Measurements from ENCODE around the gene SPOPL.
"Not testable (repeated sequence)": the region's sequence is repeated elsewhere in the genome, so short reads cannot be mapped to it uniquely, and the experiment has no call there.

Gene SPOPL

DNA sequence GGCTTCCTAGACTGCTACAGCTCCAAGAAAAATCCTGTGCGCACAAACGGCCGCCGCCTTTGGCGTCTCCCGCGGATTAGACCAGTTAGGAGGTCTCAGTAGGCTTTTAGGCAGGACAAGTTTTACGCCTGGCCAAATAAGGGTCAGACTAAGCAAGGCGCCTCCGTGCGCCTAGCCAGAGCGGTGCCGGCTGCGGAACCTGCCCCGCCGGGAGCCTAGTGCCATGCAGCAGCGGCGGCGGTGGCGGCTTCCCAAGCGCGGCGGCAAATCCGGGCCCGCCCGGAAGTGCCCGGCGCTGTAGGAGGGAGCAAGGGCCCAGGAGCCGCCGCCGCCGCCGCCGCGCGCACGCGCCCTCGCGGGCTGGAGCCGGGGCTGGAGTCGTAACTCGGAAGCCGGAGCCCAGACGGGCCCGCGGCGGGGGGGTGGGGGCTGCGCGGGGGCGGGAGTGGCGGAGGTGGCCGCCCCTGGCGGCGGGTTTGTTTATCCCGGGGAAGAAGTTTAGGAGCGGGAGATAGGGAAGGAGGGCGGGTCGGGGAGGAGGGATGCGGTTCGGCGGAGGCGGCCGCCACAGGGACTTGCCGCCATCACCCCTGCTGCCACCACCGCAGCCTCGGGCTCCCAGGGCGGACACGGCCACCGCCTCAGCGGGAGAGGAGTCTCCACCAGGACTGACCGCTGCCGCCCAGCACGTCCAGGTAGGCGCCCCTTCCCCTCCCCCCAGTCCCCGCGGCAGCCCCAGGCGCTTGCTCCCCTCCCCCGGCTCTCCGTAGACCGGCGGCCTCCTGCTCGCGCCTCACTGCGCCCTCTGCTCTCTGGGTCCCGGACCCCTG is at the start of gene SPOPL:
Gene SPOPL (plus strand): TSS at position 346 of the 830 bp plus-strand sequence. CDS start 48,447 bp downstream, outside the sequence.
- in situ Hi-C loops (cut with HindIII; ENCODE audit: low sequenced_read_pairs) = no loop called here
- peak within 1 kb of the TSS; percentile 80 for H3K4me3 ChIP-seq (ENCODE audit: low read depth, low read length)
- TF ChIP-seq, protein P1, sequence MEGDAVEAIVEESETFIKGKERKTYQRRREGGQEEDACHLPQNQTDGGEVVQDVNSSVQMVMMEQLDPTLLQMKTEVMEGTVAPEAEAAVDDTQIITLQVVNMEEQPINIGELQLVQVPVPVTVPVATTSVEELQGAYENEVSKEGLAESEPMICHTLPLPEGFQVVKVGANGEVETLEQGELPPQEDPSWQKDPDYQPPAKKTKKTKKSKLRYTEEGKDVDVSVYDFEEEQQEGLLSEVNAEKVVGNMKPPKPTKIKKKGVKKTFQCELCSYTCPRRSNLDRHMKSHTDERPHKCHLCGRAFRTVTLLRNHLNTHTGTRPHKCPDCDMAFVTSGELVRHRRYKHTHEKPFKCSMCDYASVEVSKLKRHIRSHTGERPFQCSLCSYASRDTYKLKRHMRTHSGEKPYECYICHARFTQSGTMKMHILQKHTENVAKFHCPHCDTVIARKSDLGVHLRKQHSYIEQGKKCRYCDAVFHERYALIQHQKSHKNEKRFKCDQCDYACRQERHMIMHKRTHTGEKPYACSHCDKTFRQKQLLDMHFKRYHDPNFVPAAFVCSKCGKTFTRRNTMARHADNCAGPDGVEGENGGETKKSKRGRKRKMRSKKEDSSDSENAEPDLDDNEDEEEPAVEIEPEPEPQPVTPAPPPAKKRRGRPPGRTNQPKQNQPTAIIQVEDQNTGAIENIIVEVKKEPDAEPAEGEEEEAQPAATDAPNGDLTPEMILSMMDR (IDR thresholded peaks at IDR 0.05; ENCODE audit: low read depth, low read length, missing control alignments) = no peak
- DNase-seq (ENCODE audit: low read depth) = peak; percentile 53

DNA sequence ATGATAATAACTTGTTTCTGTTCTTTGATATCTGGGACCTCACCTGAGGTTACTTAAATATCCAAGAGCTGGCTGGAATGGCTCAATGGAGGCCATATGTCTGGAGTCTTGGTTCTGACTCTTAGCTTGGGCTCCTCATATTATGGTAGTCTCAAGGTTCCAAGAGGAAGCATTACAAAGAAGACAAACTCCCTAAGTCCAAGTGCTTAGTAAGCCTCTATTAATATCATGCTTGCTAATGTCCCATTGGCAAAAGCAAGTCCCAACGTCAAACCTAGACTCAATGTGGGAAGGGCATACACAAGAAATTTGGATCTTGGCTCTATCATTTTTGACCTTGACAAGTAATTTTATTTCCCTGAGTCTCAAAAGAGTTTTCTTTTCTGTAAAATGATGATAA is 49.2 kb upstream of the SPOPL start:
- no peak overlapping the region for H3K4me3 ChIP-seq (ENCODE audit: low read depth, low read length)
- TF ChIP-seq, protein P1 (IDR thresholded peaks at IDR 0.05; ENCODE audit: low read depth, low read length, missing control alignments) = no peak
- in situ Hi-C loops (cut with HindIII; ENCODE audit: low sequenced_read_pairs) = no loop called here
- DNase-seq (ENCODE audit: low read depth) = no peak

DNA sequence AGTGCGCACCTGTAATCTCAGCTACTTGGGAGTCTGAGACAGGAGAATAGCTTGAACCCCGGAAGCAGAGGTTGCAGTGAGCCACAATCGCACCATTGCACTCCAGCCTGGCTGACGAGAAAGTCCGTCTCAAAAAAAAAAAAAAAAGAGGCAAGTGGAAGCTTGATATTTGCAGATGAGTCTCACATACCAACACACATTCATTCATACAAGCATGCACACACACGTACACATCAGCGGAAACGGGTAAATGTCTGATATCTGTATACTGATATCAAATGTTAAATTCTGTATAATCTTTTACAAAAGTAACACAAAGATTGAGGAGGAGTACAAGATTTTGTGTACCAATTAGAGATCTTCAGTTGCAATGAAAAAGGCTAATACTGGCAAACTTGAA is 47.8 kb upstream of the SPOPL start:
- no peak overlapping the region for H3K4me3 ChIP-seq (ENCODE audit: low read depth, low read length)
- TF ChIP-seq, protein P1 (IDR thresholded peaks at IDR 0.05; ENCODE audit: low read depth, low read length, missing control alignments) = no peak
- no peak for DNase-seq (ENCODE audit: low read depth)
- in situ Hi-C loops (cut with HindIII; ENCODE audit: low sequenced_read_pairs) = no loop called here

DNA sequence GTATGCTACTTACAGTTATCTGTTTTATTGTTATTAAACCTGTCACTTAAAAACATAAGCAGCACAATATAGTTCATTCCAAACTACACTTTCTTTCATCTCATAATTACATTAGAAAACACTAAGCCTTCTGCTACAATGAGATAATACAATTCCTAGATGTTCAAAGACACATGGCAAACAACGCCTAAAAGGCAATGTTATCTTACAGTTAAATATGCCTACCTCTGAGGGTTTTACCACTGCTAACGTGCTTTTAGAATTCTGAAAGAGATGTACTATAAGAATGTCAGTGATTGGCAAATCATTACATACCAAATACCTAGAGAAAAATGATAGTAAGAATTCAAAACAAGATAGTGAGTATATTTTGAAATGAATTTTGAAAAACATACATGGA is 46.8 kb upstream of the SPOPL start:
- TF ChIP-seq, protein P1 (IDR thresholded peaks at IDR 0.05; ENCODE audit: low read depth, low read length, missing control alignments) = no peak
- no peak for DNase-seq (ENCODE audit: low read depth)
- H3K4me3 ChIP-seq (ENCODE audit: low read depth, low read length) = no peak overlapping the region
- in situ Hi-C loops (cut with HindIII; ENCODE audit: low sequenced_read_pairs) = no loop called here

DNA sequence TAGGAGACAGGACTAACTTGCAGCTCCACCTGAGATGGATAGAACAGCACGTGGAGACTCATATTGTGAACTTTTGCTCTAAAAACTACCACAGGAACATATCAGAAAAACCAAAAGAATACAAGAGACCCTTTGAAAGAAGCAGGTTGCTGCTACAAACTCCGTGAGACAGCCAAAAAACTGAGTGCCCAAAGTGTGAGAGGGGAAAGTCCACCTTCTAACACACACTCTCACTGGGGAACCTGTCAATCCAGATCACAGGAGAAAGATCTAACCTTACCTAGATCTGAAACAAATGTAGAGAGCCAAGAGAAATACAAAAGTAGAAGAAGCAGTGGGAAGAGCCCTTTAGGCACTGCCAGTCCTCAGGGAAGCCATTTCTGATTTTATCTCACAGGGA is 46.3 kb upstream of the SPOPL start:
- DNase-seq (ENCODE audit: low read depth) = no peak
- TF ChIP-seq, protein P1 (IDR thresholded peaks at IDR 0.05; ENCODE audit: low read depth, low read length, missing control alignments) = no peak
- H3K4me3 ChIP-seq (ENCODE audit: low read depth, low read length) = no peak overlapping the region
- in situ Hi-C loops (cut with HindIII; ENCODE audit: low sequenced_read_pairs) = no loop called here

DNA sequence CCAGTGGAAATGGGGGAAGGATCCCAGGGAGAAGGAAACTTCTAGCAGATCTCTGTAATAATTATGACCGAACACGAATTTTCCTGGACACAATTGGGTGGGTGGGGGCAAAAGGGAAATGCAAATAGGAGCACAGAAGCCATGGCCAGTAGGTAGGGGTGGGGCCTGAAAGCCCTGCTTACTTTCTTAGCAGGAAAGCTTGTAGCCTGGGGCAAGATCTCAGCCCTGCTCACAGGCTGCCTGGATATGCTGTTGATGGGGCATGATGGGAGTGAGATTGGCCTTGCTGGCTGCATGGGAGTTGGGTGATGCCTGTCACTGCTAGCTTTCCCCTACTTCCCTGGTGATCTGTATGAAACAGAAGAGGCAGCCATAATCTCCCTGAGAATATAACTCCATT is 45.9 kb upstream of the SPOPL start:
- DNase-seq (ENCODE audit: low read depth) = no peak
- in situ Hi-C loops (cut with HindIII; ENCODE audit: low sequenced_read_pairs) = no loop called here
- H3K4me3 ChIP-seq (ENCODE audit: low read depth, low read length) = no peak overlapping the region
- TF ChIP-seq, protein P1 (IDR thresholded peaks at IDR 0.05; ENCODE audit: low read depth, low read length, missing control alignments) = no peak

DNA sequence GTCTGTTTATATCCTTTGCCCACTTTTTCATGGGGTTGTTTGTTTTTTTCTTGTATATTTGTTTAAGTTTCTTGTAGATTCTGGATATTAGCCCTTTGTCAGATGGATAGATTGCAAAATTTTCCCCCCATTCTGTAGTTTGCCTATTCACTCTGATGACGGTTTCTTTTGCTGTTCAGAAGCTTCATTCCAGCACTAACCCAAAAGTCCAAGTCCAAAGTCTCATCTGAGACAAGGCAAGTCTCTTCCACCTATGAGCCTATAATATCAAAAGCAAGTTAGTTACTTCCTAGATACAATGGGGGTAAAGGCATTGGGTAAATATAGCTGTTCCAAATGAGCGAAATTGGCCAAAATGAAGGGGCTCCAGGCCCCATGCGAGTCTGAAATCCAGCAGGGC is 38.9 kb upstream of the SPOPL start:
- DNase-seq (ENCODE audit: low read depth); H3K4me3 ChIP-seq (ENCODE audit: low read depth, low read length); in situ Hi-C loops (cut with HindIII; ENCODE audit: low sequenced_read_pairs): not testable (repeated sequence)
